ENCODE measurements around the gene HNRNPA1. TPM values are rescaled to one million over a fixed set of nuclear protein-coding genes. Genes with fewer than 3 reads are reported as not detected.

Gene HNRNPA1
- total and polyA plus RNA-seq, 2 donors (not counting 3 experiments of a cell fraction or from before 2014, with no cell fraction given) = 566 to 1,470 TPM

DNA sequence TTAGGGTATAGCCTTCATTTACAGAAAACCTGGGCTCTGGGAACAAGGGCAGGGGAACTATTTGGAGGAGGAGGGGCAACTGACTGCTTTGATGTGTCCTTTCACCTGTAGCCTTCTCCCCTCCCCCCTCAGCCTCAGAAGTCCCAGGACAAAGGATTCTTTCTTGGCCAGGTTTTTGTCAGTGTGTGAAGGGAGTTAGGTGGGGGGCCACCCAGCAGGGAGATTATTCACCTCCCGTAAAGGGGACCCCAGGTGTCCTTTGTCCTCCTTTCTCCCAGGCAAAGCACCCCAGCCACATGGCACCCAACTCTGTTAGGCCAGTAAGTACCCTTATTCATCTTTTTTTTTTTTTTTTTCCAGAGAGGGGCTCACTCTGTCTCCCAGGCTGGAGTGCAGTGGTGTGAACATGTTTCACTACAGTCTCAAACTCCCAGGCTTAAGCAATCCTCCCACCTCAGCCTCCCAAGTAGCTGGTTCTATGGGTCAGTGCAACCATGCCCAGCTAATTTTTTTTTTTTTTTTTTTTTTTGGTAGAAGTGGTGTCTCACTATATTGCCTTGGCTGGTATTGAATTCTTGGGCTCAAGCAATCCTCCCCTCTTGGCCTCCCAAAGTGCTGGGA lies 21.0 kb downstream of the HNRNPA1 start:
- Histone ChIP-seq H3K4me1 (ENCODE audit: control insufficient read depth, extremely low read depth, insufficient read depth, low read length) (no peaks in the 10 kb centered on the region), H3K4me2 (ENCODE audit: insufficient read depth, low read length) (no peak overlapping the region), H3K79me2 (ENCODE audit: control insufficient read depth, insufficient read depth, low read length) (no peaks in the 10 kb centered on the region), H2AFZ (ENCODE audit: low read depth, low read length) (no peak overlapping the region), H3K9me1 (replicated peaks; ENCODE audit: control insufficient read depth, extremely low read depth, insufficient read depth, low read length) (no peaks in the 10 kb centered on the region), H3K9me3 (replicated peaks; ENCODE audit: control insufficient read depth, insufficient read depth, low read length) (no peaks in the 10 kb centered on the region), H3K27ac (ENCODE audit: insufficient read depth, low read depth, low read length) (no peak overlapping the region), H3K9ac (replicated peaks; ENCODE audit: extremely low read depth, insufficient read depth, low read length) (no peak overlapping the region), H3K27me3 (ENCODE audit: control insufficient read depth in 2 of 2, insufficient read depth in 2 of 2, low read length in 2 of 2) (peaks cover 38 to 54% of the 10 kb centered on the region in 2 experiments), H3K36me3 (ENCODE audit: control insufficient read depth in 2 of 2, extremely low read depth in 1 of 2, insufficient read depth in 2 of 2, low read length in 2 of 2) (no peaks in the 10 kb centered on the region), H3K4me3 (replicated peaks in 1 of 3; ENCODE audit: insufficient read depth in 1 of 3, low read depth in 1 of 3, low read length in 3 of 3) (no peak overlapping the region), H4K20me1 (replicated peaks; ENCODE audit: control insufficient read depth, extremely low read depth, insufficient read depth, low read length) (no peaks in the 10 kb centered on the region)
- ChIA-PET POLR2A (interaction anchor here (0.6 kb wide), 1 partner anchor 99 kb away, joined by 3 read pairs; no protein-coding TSS in a partner anchor), CTCF (interaction anchor here (0.5 to 4.0 kb wide), 8 partner anchors 9 to 150 kb away, joined by 3 to 18 read pairs (median 4); partner anchors contain the start of gene COPZ1)
- dilution Hi-C loops (cut with MboI; ENCODE audit: extremely low pct_ligation_motif_present, low sequenced_read_pairs) (no loop called here), intact Hi-C loops (cut with micrococcal nuclease) (no loop called here)
- DNase-seq (ENCODE audit: low read depth, low spot score) = no peak
- TF ChIP-seq GATA2 (IDR thresholded peaks at IDR 0.05; ENCODE audit: insufficient read depth, insufficient read length, low read depth, low read length) = no peak
- no TSS peak for BruUV-seq (replicated peaks)
- no peak for FAIRE-seq

DNA sequence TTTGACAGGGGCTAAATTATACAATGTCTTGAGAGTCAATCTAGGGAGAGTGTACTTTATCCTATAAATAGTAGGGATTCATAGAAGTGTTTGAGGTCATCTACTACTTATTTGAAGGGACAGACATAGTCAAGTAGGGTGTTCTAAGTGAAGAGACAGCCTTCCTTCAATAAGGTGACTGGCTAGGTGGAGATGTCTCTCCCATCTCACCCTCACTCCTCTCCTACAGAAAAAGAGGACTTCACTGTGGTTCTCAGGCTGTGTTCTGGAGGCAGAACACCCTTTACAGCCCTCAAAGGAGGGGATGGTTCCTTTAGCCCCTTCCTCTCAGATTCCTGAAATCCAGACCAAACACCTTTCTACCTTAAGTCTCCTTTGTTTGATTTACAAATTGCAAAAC lies 23.1 kb downstream of the HNRNPA1 start:
- CTCF ChIA-PET = no interaction called here
- POLR2A ChIA-PET = interaction anchor here (0.6 kb wide), 1 partner anchor 18 kb away, joined by 3 read pairs; no protein-coding TSS in a partner anchor
- Histone ChIP-seq H3K36me3 (ENCODE audit: control insufficient read depth in 2 of 2, extremely low read depth in 1 of 2, insufficient read depth in 2 of 2, low read length in 2 of 2) (no peaks in the 10 kb centered on the region), H3K9ac (replicated peaks; ENCODE audit: extremely low read depth, insufficient read depth, low read length) (no peak overlapping the region), H3K4me2 (ENCODE audit: insufficient read depth, low read length) (no peak overlapping the region), H3K9me1 (replicated peaks; ENCODE audit: control insufficient read depth, extremely low read depth, insufficient read depth, low read length) (no peaks in the 10 kb centered on the region), H3K79me2 (ENCODE audit: control insufficient read depth, insufficient read depth, low read length) (no peaks in the 10 kb centered on the region), H3K27ac (ENCODE audit: insufficient read depth, low read depth, low read length) (no peak overlapping the region), H3K4me1 (ENCODE audit: control insufficient read depth, extremely low read depth, insufficient read depth, low read length) (no peaks in the 10 kb centered on the region), H3K4me3 (replicated peaks in 1 of 3; ENCODE audit: insufficient read depth in 1 of 3, low read depth in 1 of 3, low read length in 3 of 3) (no peak overlapping the region), H3K9me3 (replicated peaks; ENCODE audit: control insufficient read depth, insufficient read depth, low read length) (no peaks in the 10 kb centered on the region), H3K27me3 (ENCODE audit: control insufficient read depth in 2 of 2, insufficient read depth in 2 of 2, low read length in 2 of 2) (peaks cover 41 to 54% of the 10 kb centered on the region in 2 experiments), H4K20me1 (replicated peaks; ENCODE audit: control insufficient read depth, extremely low read depth, insufficient read depth, low read length) (no peaks in the 10 kb centered on the region), H2AFZ (ENCODE audit: low read depth, low read length) (no peak overlapping the region)
- no TSS peak for BruUV-seq (replicated peaks)
- no peak for FAIRE-seq
- TF ChIP-seq FOS (IDR thresholded peaks at IDR 0.05; ENCODE audit: borderline replicate concordance, insufficient read depth, low read length) (no peak), GATA2 (IDR thresholded peaks at IDR 0.05; ENCODE audit: insufficient read depth, insufficient read length, low read depth, low read length) (no peak), POLR2AphosphoS5 (IDR thresholded peaks at IDR 0.05; ENCODE audit: insufficient read depth, low read depth, low read length) (no peak), JUN (IDR thresholded peaks at IDR 0.05; ENCODE audit: borderline replicate concordance, insufficient read depth, insufficient read length, low read depth) (no peak), POLR2A (IDR thresholded peaks at IDR 0.05; ENCODE audit: low read depth, low read length) (no peak), MYC (IDR thresholded peaks at IDR 0.05; ENCODE audit: low read depth, low read length) (no peak)
- TF ChIP-seq, protein P1, sequence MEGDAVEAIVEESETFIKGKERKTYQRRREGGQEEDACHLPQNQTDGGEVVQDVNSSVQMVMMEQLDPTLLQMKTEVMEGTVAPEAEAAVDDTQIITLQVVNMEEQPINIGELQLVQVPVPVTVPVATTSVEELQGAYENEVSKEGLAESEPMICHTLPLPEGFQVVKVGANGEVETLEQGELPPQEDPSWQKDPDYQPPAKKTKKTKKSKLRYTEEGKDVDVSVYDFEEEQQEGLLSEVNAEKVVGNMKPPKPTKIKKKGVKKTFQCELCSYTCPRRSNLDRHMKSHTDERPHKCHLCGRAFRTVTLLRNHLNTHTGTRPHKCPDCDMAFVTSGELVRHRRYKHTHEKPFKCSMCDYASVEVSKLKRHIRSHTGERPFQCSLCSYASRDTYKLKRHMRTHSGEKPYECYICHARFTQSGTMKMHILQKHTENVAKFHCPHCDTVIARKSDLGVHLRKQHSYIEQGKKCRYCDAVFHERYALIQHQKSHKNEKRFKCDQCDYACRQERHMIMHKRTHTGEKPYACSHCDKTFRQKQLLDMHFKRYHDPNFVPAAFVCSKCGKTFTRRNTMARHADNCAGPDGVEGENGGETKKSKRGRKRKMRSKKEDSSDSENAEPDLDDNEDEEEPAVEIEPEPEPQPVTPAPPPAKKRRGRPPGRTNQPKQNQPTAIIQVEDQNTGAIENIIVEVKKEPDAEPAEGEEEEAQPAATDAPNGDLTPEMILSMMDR (IDR thresholded peaks at IDR 0.05; ENCODE audit: extremely low read depth in 1 of 2, insufficient read depth in 1 of 2, low read depth in 1 of 2, low read length in 2 of 2) = no peak
- TF ChIP-seq, protein P2, sequence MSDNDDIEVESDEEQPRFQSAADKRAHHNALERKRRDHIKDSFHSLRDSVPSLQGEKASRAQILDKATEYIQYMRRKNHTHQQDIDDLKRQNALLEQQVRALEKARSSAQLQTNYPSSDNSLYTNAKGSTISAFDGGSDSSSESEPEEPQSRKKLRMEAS (IDR thresholded peaks at IDR 0.05; ENCODE audit: insufficient read depth, insufficient read length) = no peak
- no peak for DNase-seq (ENCODE audit: low read depth, low spot score)
- intact Hi-C loops (cut with micrococcal nuclease) (no loop called here), dilution Hi-C loops (cut with MboI; ENCODE audit: extremely low pct_ligation_motif_present, low sequenced_read_pairs) (no loop called here)
